ENCODE measurements around the gene CRACDL. TPM values are rescaled to one million over a fixed set of nuclear protein-coding genes. Genes with fewer than 3 reads are reported as not detected.
A peak's percentile ranks its signal among the peaks of the same experiment; 100 is the strongest.

CRACDL gene
- total RNA-seq = under 1 TPM; 0.22 to 0.27 TPM
- 1.2 TPM for polyA plus RNA-seq

- H3K9me3 Mint-ChIP-seq = no peaks in the 10 kb centered on the region
- H3K36me3 Mint-ChIP-seq = no peaks in the 10 kb centered on the region
- ChIA-PET CTCF (no interaction called here), POLR2A (no interaction called here)
- Histone ChIP-seq H3K4me1 (ENCODE audit: insufficient read depth, low read length) (no peaks in the 10 kb centered on the region), H3K27me3 (ENCODE audit: insufficient read depth, low read length, poor library complexity, severe bottlenecking) (peaks cover 22% of the 10 kb centered on the region), H3K9me3 (ENCODE audit: low read length) (no peaks in the 10 kb centered on the region), H3K4me3 (ENCODE audit: low read length) (no peak within 1 kb of the TSS), H3K36me3 (ENCODE audit: insufficient read depth, low read length) (no peaks in the 10 kb centered on the region), H3K27ac (ENCODE audit: low read depth, low read length) (no peak within 1 kb of the TSS)
- DNase-seq = no peak
- H3K4me1 Mint-ChIP-seq = peaks cover 10 to 17% (median 17%) of the 10 kb centered on the region in 3 donors
- peak within 1 kb of the TSS in 2 of 8 donors; percentile 30 to 55 for H3K27ac Mint-ChIP-seq
- peaks cover 39 to 76% of the 10 kb centered on the region in 2 donors for H3K27me3 Mint-ChIP-seq
- H3K4me3 Mint-ChIP-seq = peak within 1 kb of the TSS; percentile 71 to 83 (median 72)
Measured at GRCh38 chr2:98935777-98936352, at the start of gene CRACDL. CRACDL (minus strand) TSS chr2:98936225; CDS start chr2:98846800, 89,425 bp downstream.

- ChIA-PET CTCF (no interaction called here), POLR2A (no interaction called here)
- no peak overlapping the region for H3K27ac ChIP-seq (ENCODE audit: low read depth, low read length)
- H3K27me3 Mint-ChIP-seq = peaks cover 18 to 56% of the 10 kb centered on the region in 2 donors
- no peaks in the 10 kb centered on the region for H3K4me1 Mint-ChIP-seq
- peaks cover 0 to 39% (median 9%) of the 10 kb centered on the region in 3 donors for H3K36me3 Mint-ChIP-seq
- H3K36me3 ChIP-seq (ENCODE audit: insufficient read depth, low read length) = no peaks in the 10 kb centered on the region
- peaks cover 33 to 61% (median 54%) of the 10 kb centered on the region in 5 donors for H3K9me3 Mint-ChIP-seq
- no peak overlapping the region for H3K4me3 ChIP-seq (ENCODE audit: low read length)
- no peak overlapping the region for H3K27ac Mint-ChIP-seq
- no peaks in the 10 kb centered on the region for H3K4me1 ChIP-seq (ENCODE audit: insufficient read depth, low read length)
- H3K27me3 ChIP-seq (ENCODE audit: insufficient read depth, low read length, poor library complexity, severe bottlenecking) = no peaks in the 10 kb centered on the region
- peaks cover 13% of the 10 kb centered on the region for H3K9me3 ChIP-seq (ENCODE audit: low read length)
- H3K4me3 Mint-ChIP-seq = no peak overlapping the region
- DNase-seq = no peak
Measured at GRCh38 chr2:98975611-98976010, 39.6 kb upstream of the CRACDL start.

- ChIA-PET POLR2A (interaction anchor here (0.7 kb wide), 1 partner anchor 182 kb away, joined by 3 read pairs; the partner anchor contains the start of gene LIPT1), CTCF (no interaction called here)
- no peak overlapping the region for H3K27ac ChIP-seq (ENCODE audit: low read depth, low read length)
- H3K27me3 ChIP-seq (ENCODE audit: insufficient read depth, low read length, poor library complexity, severe bottlenecking) = no peaks in the 10 kb centered on the region
- H3K27ac Mint-ChIP-seq = no peak overlapping the region
- H3K4me3 ChIP-seq (ENCODE audit: low read length) = no peak overlapping the region
- H3K36me3 Mint-ChIP-seq = peaks cover 0 to 51% (median 10%) of the 10 kb centered on the region in 3 donors
- H3K9me3 ChIP-seq (ENCODE audit: low read length) = peaks cover 13% of the 10 kb centered on the region
- H3K27me3 Mint-ChIP-seq = peaks cover 23 to 57% of the 10 kb centered on the region in 2 donors
- H3K36me3 ChIP-seq (ENCODE audit: insufficient read depth, low read length) = no peaks in the 10 kb centered on the region
- DNase-seq = no peak
- H3K4me3 Mint-ChIP-seq = no peak overlapping the region
- H3K9me3 Mint-ChIP-seq = peaks cover 46 to 72% (median 70%) of the 10 kb centered on the region in 5 donors
- no peaks in the 10 kb centered on the region for H3K4me1 Mint-ChIP-seq
- H3K4me1 ChIP-seq (ENCODE audit: insufficient read depth, low read length) = no peaks in the 10 kb centered on the region
Measured at GRCh38 chr2:98972582-98973167, 36.6 kb upstream of the CRACDL start.

- POLR2A ChIA-PET = no interaction called here
- peaks cover 2 to 19% (median 16%) of the 10 kb centered on the region in 5 donors for H3K9me3 Mint-ChIP-seq
- peaks cover 0 to 5% (median 0%) of the 10 kb centered on the region in 3 donors for H3K36me3 Mint-ChIP-seq
- no peaks in the 10 kb centered on the region for H3K4me1 ChIP-seq (ENCODE audit: insufficient read depth, low read length)
- H3K4me1 Mint-ChIP-seq = no peaks in the 10 kb centered on the region
- H3K9me3 ChIP-seq (ENCODE audit: low read length) = no peaks in the 10 kb centered on the region
- H3K4me3 Mint-ChIP-seq = no peak overlapping the region
- no peak overlapping the region for H3K27ac ChIP-seq (ENCODE audit: low read depth, low read length)
- H3K36me3 ChIP-seq (ENCODE audit: insufficient read depth, low read length) = no peaks in the 10 kb centered on the region
- CTCF ChIA-PET = no interaction called here
- no peak for DNase-seq
- no peak overlapping the region for H3K27ac Mint-ChIP-seq
- H3K27me3 Mint-ChIP-seq = peaks cover 1 to 10% of the 10 kb centered on the region in 2 donors
- H3K4me3 ChIP-seq (ENCODE audit: low read length) = no peak overlapping the region
- no peaks in the 10 kb centered on the region for H3K27me3 ChIP-seq (ENCODE audit: insufficient read depth, low read length, poor library complexity, severe bottlenecking)
Measured at GRCh38 chr2:98959810-98960507, 23.9 kb upstream of the CRACDL start.

- H3K9me3 ChIP-seq (ENCODE audit: low read length) = no peaks in the 10 kb centered on the region
- no peak overlapping the region for H3K4me3 Mint-ChIP-seq
- H3K4me1 Mint-ChIP-seq = no peaks in the 10 kb centered on the region
- no peak overlapping the region for H3K4me3 ChIP-seq (ENCODE audit: low read length)
- no peaks in the 10 kb centered on the region for H3K36me3 Mint-ChIP-seq
- peaks cover 17 to 45% of the 10 kb centered on the region in 2 donors for H3K27me3 Mint-ChIP-seq
- no peak overlapping the region for H3K27ac Mint-ChIP-seq
- POLR2A ChIA-PET = no interaction called here
- peaks cover 5% of the 10 kb centered on the region for H3K27me3 ChIP-seq (ENCODE audit: insufficient read depth, low read length, poor library complexity, severe bottlenecking)
- no peaks in the 10 kb centered on the region for H3K4me1 ChIP-seq (ENCODE audit: insufficient read depth, low read length)
- no peak overlapping the region for H3K27ac ChIP-seq (ENCODE audit: low read depth, low read length)
- no peak for DNase-seq
- no peaks in the 10 kb centered on the region for H3K36me3 ChIP-seq (ENCODE audit: insufficient read depth, low read length)
- CTCF ChIA-PET = no interaction called here
- H3K9me3 Mint-ChIP-seq = peaks cover 0 to 2% (median 0%) of the 10 kb centered on the region in 5 donors
Measured at GRCh38 chr2:98952966-98953365, 16.9 kb upstream of the CRACDL start.

- POLR2A ChIA-PET = interaction anchor here (0.6 kb wide), 1 partner anchor 63 kb away, joined by 3 read pairs; no protein-coding TSS in a partner anchor
- no peaks in the 10 kb centered on the region for H3K4me1 ChIP-seq (ENCODE audit: insufficient read depth, low read length)
- H3K27me3 ChIP-seq (ENCODE audit: insufficient read depth, low read length, poor library complexity, severe bottlenecking) = peaks cover 5% of the 10 kb centered on the region
- H3K36me3 Mint-ChIP-seq = no peaks in the 10 kb centered on the region
- CTCF ChIA-PET = no interaction called here
- H3K9me3 Mint-ChIP-seq = peaks cover 0 to 2% (median 0%) of the 10 kb centered on the region in 5 donors
- DNase-seq = no peak
- no peak overlapping the region for H3K4me3 ChIP-seq (ENCODE audit: low read length)
- H3K27ac ChIP-seq (ENCODE audit: low read depth, low read length) = no peak overlapping the region
- H3K27me3 Mint-ChIP-seq = peaks cover 22 to 65% of the 10 kb centered on the region in 2 donors
- no peaks in the 10 kb centered on the region for H3K9me3 ChIP-seq (ENCODE audit: low read length)
- H3K4me1 Mint-ChIP-seq = no peaks in the 10 kb centered on the region
- H3K27ac Mint-ChIP-seq = no peak overlapping the region
- no peak overlapping the region for H3K4me3 Mint-ChIP-seq
- H3K36me3 ChIP-seq (ENCODE audit: insufficient read depth, low read length) = no peaks in the 10 kb centered on the region
Measured at GRCh38 chr2:98948956-98949739, 13.1 kb upstream of the CRACDL start.

GRCh38 chr2:98947554-98947953, 11.5 kb upstream of the CRACDL start:
- Histone ChIP-seq H3K27me3 (ENCODE audit: insufficient read depth, low read length, poor library complexity, severe bottlenecking) (peaks cover 5% of the 10 kb centered on the region), H3K9me3 (ENCODE audit: low read length) (no peaks in the 10 kb centered on the region), H3K27ac (ENCODE audit: low read depth, low read length) (no peak overlapping the region), H3K36me3 (ENCODE audit: insufficient read depth, low read length) (no peaks in the 10 kb centered on the region), H3K4me1 (ENCODE audit: insufficient read depth, low read length) (no peaks in the 10 kb centered on the region), H3K4me3 (ENCODE audit: low read length) (no peak overlapping the region)
- Mint-ChIP-seq H3K4me3 (no peak overlapping the region), H3K27ac (no peak overlapping the region), H3K27me3 (peaks cover 23 to 66% of the 10 kb centered on the region in 2 donors), H3K9me3 (peaks cover 0 to 2% (median 0%) of the 10 kb centered on the region in 5 donors), H3K4me1 (no peaks in the 10 kb centered on the region), H3K36me3 (no peaks in the 10 kb centered on the region)
- ChIA-PET CTCF (no interaction called here), POLR2A (no interaction called here)
- DNase-seq = no peak
